NCI-H2196 (cell line): ENCODE data around the gene NPLOC4.

Experiments used
- DNase-seq: peaks from one replicate; lab custom pipeline; 2025; ENCODE audit not compliant: unreplicated experiment; lab: John Stamatoyannopoulos, UW

NPLOC4 gene

DNA sequence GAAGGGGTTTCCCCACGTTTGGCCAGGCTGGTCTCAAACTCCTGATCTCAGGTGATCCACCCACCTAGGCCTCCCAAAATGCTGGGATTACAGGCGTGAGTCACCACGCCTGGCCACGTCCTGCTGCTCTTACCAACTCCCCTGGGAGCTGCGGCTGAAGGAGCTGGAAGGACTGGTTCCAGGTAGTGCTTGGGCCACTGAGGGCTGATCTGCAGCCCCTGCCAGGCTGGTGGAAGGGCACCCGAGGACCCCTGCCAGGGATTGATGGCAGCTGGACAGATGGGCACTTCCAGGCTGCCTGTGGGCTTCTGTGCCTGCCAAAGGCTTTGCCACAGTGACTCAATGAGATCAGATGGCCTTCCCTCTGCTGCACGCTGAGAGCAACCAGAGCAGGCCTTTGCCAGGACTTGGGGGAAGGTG lies 27.1 kb upstream of the NPLOC4 start:
- no peak for DNase-seq

DNA sequence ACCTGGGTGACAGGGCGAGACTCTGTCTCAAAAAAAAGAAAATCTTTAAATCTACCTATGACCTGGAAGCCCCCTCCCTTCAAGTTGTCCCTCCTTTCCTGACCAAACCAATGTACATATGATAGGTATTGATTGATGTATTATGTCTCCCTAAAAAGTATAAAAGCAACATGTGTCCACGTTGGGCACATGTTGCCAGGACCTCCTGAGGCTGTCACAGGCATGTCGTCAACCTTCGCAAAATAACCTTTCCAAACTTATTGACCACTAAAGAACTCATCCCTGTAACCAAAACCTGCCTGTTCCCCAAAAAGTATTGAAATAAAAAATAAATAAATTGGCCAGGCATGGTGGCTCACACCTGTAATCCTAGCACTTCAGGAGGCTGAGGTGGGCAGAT lies 25.1 kb upstream of the NPLOC4 start:
- DNase-seq: no peak

DNA sequence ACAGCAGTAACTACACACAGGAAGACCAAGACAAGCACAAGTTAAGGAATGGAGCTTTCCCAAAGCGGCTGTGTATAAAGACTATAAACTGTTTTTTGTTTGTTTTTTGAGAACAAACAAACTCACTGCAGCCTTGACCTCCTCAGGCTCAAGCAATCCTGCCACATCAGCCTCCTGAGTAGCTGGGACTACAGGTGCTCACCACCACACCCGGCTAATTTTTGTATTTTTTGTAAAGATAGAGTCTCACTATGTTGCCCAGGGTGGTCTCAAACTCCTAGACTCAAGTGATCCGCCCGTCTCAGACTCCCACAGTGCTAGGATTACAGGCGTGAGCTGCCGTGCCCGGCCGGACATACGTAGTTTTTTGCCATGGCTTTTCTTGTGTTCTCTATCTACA lies 23.5 kb upstream of the NPLOC4 start:
- no peak for DNase-seq

DNA sequence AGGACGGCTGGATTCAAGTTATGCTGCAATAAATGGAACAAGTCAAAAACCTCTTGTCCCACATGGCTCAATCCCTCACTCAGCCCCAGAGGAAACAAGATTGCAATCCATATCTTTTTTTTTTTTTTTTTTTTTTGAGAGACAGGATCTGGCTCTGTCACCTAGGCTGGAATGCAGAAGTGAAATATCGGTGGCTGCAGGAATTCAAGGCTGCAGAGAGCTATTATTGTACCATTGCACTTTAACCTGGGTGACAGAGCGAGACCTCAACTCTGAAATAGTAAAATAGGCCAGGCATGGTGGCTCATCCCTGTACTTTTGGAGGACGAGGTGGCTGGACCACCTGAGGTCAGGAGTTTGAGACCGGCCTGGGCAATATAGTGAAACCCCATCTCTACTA lies 22.1 kb upstream of the NPLOC4 start:
- DNase-seq: no peak

DNA sequence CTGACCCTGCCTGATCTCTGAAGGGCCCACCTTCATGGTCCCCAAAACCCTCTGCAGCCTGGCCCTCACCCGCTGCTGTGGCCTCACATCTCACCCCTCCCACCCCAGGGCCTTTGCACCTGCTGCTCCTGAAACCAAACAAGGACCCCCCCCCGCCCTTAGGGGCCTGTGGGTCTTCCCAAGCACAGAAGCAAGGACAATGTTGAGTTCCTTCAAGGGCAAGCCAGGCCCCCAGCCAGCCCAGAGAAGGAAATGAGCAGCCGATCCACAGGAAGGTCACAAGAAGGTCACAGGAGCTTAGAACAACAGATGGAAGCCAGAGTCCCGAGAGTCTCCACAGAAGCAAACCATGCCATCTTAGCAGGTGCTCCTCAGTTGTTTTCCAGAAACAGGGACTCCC lies 19.9 kb upstream of the NPLOC4 start:
- no peak for DNase-seq

DNA sequence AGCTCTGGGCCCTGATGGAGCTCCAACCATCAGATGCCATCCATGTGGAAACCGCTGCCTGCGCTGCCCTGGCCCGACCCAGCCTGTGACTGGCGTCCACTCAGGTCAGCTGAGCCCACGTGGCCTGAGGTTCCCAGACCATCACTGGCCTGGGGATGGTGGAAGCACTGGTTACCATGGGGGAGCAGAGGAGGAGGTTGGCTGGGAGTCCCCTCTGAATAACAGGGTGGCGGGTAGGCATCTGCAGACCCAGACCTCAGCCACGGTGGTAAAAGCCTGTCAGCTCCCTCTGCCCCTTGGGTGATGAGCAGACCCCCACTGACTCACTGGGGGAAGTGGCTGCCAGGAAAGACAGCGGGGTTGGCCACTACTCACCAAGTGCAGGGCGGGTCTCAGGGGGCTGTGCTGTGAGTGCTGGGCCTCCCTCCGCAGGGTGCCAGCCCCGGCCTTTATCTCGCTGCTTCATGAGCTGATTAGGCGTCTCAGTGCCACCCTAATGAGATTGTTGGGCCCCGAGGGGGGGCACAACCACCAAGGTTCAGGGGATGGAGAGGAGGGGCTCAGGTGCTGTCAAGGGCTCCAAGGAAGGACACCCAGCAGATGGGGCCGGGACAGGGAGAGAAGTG lies 19.3 kb upstream of the NPLOC4 start, which contains the start of gene PDE6G:
TSS of gene PDE6G (minus strand) at position 425 of the 626 bp plus-strand sequence. CDS start 3,237 bp downstream, outside the sequence.
- no peak for DNase-seq

DNA sequence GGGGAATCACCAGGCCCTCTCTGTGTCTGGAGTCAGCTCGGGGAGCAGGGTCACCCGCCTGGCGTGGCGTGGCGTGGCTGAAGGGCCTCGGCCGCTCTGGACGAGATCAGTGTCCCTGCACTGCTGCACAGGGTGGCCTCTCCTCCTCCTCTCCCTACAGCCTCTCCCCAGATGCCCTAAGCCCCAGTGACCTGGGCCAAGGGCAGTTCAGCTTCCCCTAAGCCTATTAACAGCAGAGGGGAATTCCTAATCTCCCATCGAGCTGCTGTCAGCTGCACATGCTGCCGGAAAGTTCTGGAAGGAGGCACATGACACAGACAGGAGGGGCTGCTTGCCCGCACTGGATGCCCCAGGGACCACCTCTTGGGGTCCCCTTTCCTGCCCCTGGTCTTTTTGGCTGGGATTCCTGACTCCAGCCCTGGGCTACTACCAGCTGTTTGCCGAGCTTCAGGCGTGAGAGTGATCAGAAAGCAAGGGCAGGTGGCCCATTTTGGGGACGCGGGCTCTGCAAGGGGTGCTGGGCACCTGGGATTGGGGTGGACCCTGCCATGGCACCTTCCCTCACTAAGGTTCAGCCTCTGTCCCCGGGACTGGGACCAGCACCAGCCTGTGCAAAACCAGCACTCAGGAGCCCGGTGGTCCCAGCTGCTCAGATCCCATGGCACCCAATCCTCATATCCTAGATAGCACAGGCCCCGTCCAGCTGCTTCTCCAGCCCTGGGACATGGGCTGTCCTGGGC lies 18.6 kb upstream of the NPLOC4 start:
- DNase-seq: no peak

DNA sequence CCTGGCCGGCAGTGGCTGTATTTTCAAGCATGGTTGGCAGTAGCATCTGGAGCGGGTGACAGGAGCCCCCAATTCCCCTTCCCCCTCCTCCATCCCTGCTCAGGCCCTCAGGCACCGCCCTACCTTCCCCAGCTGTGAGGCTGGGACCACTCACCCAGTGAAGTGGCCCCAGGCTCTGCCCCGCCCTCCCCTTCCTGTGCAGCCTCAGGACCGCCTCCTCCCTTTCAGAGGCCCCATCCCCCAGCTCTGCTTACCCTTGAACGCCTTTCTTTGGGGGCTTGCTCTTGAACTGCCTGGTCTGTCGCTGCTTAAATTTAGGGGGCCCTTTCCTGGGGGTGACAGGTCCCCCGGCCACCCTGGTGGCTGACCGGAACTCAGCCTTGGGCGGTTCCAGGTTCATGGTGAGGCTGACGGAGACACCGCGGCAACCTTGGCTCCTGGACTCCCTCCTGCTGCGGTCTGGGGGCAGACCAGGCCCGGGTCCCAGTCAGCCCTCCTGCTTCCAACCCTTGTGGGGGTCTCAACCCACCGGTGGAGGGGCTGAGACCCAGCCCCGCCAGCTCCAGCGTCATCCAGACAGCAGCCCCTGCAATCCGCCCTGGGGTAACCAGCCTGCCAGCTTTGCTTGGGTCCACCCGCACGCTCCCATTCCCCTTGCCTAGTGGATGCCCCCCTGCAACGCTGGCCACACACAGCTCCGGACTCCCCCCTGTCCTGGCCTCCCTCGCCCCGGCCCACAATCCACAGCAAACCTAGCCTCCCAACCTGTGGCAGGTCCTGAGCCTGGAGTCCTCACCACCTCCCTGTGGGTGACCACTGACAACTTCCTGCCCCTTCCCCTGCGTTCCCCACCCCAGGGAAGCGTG lies 16.2 kb upstream of the NPLOC4 start:
- no peak for DNase-seq

DNA sequence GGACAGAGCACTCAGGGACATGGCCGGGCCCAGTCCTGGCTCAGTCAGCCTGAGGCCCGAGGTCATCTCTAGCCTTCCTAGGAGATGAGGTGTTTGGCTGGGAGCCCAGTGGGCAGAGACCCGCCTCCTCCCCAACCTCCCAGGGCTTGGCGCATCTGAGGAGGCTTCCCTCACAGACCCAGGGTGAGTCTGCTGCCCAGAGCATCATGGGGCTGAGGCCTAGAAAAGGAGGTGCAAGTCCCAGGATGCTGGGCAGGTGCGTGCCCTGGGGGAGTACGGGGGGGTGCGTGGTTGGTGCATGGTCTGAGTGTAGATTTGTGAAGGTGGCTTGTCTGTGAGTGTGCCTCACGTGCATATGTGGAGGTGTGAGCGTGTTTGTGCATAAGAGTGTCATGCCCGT lies 14.8 kb upstream of the NPLOC4 start:
- peak; percentile 85 for DNase-seq

DNA sequence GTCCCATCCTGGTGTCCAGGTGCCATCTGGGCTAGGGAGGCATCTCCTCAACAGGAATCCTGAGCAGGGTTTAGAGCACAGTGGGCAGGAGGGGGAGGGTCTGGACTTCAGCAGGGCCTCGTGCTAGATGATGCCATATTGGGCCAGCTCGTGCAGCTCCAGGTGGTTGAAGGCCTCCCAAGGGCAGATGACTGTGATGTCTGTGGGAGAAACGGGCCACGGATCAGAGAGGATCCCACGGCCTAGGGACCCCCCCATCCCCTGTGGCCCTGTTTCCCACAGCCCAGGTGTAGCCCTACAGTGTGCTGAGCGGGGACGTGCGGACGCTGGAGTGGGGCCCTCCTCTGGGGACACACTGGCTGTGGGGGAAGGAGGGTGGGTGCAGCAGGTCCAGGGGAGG lies 14.0 kb upstream of the NPLOC4 start:
- no peak for DNase-seq

DNA sequence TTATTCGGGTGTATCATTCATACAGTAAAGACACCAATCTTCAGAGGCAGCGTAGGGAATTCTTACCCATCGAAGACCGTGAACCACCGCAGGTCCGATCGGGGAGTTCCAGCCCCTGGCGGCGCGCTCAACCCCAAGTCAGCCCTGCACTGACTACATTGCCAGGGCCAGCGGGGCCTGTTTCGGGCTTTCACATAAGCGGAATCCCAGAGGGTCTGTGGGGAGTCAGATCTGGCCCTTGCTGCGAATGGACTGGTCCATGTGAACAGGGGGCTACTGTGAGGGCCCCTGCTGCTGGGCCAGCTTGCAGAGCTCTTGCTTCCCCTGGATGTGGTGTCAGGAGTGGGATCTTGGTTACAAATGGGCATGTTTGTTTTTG lies 11.8 kb upstream of the NPLOC4 start:
- DNase-seq: no peak

DNA sequence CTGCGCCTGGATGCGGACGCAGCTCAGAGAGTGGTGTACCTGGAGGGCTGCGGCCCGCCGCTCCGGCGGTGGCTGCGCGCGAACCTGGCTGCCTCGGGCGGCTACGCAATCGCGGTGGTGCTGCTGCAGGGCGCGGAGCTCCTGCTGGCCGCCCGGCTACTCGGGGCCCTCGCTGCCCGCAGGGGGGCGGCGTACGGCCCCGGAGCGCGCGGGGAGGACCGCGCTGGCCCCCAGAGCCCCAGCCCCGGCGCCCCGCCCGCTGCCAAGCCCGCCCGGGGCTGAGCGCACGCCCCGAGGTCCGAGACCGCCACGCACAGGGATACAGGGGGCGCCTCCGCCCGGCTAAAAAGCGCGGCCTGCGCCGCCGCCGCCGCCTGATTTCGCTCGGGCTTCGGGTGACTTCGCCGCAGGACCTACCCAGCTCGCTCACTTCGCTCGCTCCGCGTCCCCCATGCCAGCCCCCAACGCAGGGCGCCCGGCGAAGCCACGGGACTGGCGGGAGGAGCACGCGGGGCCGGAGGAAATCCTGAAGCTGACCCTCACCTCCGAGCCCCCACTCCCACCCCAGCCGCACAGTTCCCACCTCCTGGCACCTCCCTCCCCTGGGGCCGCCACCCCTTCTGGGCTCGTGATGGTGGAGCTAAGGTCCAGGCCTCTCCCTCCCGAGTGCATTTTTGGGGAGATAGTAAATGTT lies 11.2 kb upstream of the NPLOC4 start:
- DNase-seq: no peak

DNA sequence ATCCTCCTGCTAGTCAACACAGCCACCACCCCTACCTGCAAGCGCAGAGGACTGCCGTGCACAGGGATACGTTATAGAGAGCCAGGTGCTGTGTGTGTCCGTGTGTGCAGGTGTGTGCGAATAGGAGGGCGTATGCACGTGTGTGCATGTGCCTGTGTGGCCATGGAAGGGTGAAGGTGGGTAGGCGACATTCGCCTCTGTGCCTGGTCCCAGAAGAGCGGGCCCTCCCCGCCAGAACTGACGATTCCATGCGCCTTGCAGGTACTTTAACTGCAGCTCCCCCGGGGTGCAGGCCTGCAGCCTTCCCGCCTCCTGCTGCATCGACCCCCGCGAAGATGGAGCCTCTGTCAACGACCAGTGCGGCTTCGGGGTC lies 10.7 kb upstream of the NPLOC4 start:
- no peak for DNase-seq

DNA sequence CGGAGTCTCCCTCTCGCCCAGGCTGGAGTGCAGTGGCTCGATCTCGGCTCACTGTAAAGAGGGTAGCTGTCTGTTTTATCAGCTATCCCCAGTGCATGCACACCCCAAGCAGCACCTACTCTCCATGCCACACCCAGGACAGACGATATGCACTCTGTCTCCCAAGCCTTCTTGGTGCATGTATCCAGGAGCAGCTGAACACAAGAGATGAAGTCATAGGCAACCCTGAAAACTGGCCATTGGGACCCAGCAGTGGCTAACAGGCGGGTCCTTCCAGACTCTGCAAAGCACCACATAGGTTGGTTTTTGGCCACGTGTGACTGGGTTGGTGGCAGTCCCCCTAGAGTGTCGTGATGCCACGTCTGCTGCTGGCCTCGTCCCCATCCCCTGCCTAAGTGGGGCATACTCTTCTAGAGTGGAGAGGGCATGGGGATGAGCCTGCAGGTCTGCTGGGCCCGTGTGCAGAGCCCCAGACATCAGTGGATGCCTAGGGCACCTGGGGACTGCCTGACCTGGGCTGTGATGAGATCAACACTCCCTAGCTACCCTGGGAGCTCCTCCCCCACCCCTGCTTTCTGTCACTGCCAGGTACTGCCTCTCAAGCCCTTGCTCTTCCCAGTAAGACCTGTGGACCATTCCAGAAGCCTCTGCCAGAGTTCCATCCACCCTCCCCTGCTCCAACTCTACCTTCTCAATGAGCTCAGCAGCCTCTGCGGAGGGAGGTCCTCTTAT lies 10.1 kb upstream of the NPLOC4 start:
- DNase-seq: no peak

DNA sequence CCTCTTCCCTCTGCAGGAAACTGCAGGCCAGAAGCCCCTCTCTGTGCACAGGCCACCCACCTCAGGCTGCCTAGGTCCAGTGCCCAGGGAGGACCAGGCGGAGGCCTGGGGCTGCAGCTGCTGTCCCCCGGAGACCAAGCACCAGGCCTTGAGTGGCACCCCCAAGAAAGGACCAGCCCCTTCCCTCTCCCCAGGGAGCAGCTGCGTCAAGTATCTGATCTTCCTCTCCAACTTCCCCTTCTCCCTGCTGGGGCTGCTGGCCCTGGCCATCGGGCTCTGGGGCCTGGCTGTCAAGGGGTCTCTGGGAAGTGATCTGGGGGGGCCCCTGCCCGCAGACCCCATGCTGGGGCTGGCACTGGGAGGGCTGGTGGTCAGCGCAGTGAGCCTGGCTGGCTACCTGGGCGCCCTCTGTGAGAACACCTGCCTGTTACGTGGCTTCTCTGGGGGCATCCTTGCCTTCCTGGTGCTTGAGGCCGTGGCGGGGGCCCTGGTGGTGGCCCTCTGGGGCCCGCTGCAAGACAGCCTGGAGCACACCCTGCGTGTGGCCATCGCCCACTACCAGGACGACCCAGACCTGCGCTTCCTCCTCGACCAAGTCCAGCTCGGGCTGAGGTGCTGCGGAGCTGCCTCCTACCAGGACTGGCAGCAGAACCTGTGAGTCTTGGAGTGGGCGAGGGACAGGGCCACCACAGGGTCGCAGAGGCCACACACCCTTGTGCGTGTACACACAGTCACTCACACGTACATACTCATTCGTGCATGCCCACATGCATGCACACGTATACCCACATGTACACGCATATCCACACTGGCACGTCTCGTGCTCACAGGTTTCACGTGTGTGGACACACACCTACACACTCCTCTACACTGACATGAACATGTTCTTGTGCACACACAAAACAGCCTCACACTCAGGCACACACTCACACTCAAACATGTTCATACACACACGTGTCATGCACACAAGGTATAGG lies 8.4 kb upstream of the NPLOC4 start:
- no peak for DNase-seq

DNA sequence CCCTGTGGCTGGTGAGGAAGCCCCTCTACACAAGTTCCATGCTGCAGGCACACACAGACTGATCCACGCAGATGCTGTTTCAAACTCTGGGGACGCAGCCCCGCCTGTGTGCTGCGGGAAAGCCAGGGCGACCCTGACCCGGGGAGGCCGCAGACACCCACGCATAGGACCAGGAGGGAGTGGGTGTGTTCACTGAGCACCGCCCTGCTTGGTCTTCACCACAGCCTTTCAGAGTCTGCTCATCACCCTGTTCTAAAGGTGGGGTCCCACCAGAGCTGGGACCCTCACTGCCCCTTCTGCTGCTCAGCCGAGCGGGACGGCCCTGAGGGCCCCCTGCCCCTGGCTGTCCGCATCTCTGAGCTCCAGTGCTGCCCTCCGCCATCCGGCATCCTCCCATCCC lies 7.6 kb upstream of the NPLOC4 start:
- DNase-seq: no peak

DNA sequence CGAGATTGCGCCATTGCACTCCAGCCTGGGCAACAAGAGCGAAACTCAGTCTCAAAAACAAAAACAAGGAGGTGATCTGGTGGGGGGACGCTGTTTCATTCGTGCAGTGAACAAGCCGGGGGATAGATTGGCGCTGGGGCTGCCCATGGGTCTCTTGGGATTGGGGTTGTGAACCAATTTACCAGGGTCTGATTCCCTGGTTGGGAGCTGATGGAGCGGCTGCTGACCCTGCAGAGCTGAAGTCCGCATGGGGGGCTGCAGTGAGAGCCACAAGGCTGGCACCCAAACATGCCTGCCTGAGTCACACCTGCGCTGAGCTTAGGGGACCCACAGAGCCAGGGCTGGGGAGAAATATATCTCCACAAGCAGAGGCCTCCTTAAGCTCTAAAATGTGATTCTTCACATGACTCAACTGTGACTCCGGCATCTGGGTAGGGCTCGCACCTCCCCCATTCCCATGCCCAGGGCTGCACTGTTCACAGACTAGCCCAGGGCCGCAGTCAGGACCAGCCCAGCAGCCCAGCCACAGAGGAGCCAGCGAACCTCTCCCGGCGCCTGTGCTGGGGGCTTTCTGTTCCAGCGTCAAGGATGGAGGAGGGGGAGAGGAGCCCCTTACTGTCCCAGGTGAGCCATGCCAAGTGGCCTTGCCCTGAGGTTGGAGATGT lies 5.0 kb upstream of the NPLOC4 start:
- no peak for DNase-seq

DNA sequence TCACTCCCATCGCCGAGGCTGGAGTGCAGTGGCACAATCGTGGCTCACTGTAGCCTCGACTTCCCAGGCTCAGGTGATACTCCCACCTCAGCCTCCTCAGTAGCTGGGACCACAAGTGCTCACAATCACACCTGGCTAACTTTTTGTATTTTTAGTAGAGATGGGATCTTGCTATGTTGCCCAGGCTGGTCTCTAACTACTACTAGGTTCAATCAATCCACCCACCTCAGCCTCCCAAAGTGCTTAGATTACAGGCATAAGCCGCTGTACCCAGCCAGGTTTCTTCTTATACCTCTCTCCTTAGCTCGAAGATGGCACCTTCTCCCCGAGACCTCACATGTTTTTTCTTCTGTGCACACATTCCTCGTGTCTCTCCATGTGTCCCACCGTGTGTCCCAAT lies 3.1 kb upstream of the NPLOC4 start:
- DNase-seq: no peak

DNA sequence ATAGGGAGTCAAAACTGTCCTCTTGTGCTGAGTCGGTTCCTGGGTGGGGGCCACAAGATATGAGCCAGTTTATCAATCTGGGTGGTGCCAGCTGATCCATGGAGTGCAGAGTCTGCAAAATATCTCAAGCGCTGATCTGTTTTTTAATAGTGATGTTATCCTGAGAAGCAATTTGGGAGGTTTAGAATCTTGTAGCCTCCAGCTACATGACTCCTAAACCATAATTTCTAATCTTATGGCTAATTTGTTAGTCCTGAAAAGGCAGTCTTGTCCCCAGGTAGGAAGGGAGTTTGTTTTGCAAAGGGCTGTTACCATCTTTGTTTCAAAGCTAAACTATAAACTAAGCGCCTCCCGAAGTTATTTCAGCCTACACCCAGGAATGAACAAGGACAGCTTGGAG lies 1.8 kb upstream of the NPLOC4 start:
- no peak for DNase-seq
